ENCODE data around the gene GLDN. TPM values are rescaled to one million over a fixed set of nuclear protein-coding genes. Genes with fewer than 3 reads are reported as not detected.

Gene GLDN
- total and polyA plus RNA-seq, 9 donors: 0.16 to 0.84 (median 0.29) TPM

- Histone ChIP-seq H3K4me1 (ENCODE audit: control insufficient read depth, insufficient read depth, low read length) (peaks cover 4% of the 10 kb centered on the region), H3K27ac (ENCODE audit: low read length) (no peak overlapping the region), H3K4me3 (ENCODE audit: low read length) (no peak overlapping the region), H3K9me3 (replicated peaks; ENCODE audit: control insufficient read depth, low read depth, low read length) (no peaks in the 10 kb centered on the region), H3K36me3 (ENCODE audit: control insufficient read depth, insufficient read depth, low read length) (no peaks in the 10 kb centered on the region), H3K27me3 (ENCODE audit: control insufficient read depth, insufficient read depth, low read length) (peaks cover 6% of the 10 kb centered on the region)
- DNase-seq: no peak
- WGBS (ENCODE audit: insufficient coverage): 88% methylated on average over 5 of the region's 5 CpGs
Measured at GRCh38 chr15:51335087-51335486, 6.4 kb upstream of the GLDN start.

- Histone ChIP-seq H3K9me3 (replicated peaks; ENCODE audit: control insufficient read depth, low read depth, low read length) (no peaks in the 10 kb centered on the region), H3K27ac (ENCODE audit: low read length) (no peak overlapping the region), H3K36me3 (ENCODE audit: control insufficient read depth, insufficient read depth, low read length) (no peaks in the 10 kb centered on the region), H3K4me1 (ENCODE audit: control insufficient read depth, insufficient read depth, low read length) (peaks cover 4% of the 10 kb centered on the region), H3K27me3 (ENCODE audit: control insufficient read depth, insufficient read depth, low read length) (peaks cover 12% of the 10 kb centered on the region), H3K4me3 (ENCODE audit: low read length) (no peak overlapping the region)
- no peak for DNase-seq
- 77% methylated on average over 9 of the region's 9 CpGs for WGBS (ENCODE audit: insufficient coverage)
Measured at GRCh38 chr15:51335538-51336410, 5.7 kb upstream of the GLDN start.

- H3K4me3 ChIP-seq (ENCODE audit: low read length): no peak within 1 kb of the TSS
- WGBS (ENCODE audit: insufficient coverage): 94% methylated on average over 4 of the region's 6 CpGs
- H3K4me1 ChIP-seq (ENCODE audit: control insufficient read depth, insufficient read depth, low read length): peaks cover 11% of the 10 kb centered on the region
- H3K27me3 ChIP-seq (ENCODE audit: control insufficient read depth, insufficient read depth, low read length): peaks cover 29% of the 10 kb centered on the region
- H3K27ac ChIP-seq (ENCODE audit: low read length): no peak within 1 kb of the TSS
- DNase-seq: no peak
- H3K36me3 ChIP-seq (ENCODE audit: control insufficient read depth, insufficient read depth, low read length): no peaks in the 10 kb centered on the region
- no peaks in the 10 kb centered on the region for H3K9me3 ChIP-seq (replicated peaks; ENCODE audit: control insufficient read depth, low read depth, low read length)
Measured at GRCh38 chr15:51338496-51338895, 3.0 kb upstream of the GLDN start, which contains the start of gene CYP19A1. Gene CYP19A1 (minus strand): TSS chr15:51338596. CDS start chr15:51242912, 95,684 bp downstream.

GRCh38 chr15:51342227-51342999 lies 958 bp downstream of the GLDN start:
- Histone ChIP-seq H3K4me3 (ENCODE audit: low read length) (no peak overlapping the region), H3K4me1 (ENCODE audit: control insufficient read depth, insufficient read depth, low read length) (peaks cover 7% of the 10 kb centered on the region), H3K27ac (ENCODE audit: low read length) (no peak overlapping the region), H3K27me3 (ENCODE audit: control insufficient read depth, insufficient read depth, low read length) (peaks cover 31% of the 10 kb centered on the region), H3K36me3 (ENCODE audit: control insufficient read depth, insufficient read depth, low read length) (no peaks in the 10 kb centered on the region), H3K9me3 (replicated peaks; ENCODE audit: control insufficient read depth, low read depth, low read length) (no peaks in the 10 kb centered on the region)
- peak; percentile 69 for DNase-seq
- 29% methylated on average over 10 of the region's 16 CpGs for WGBS (ENCODE audit: insufficient coverage)

GRCh38 chr15:51343466-51343865 lies 2.0 kb downstream of the GLDN start:
- Histone ChIP-seq H3K27ac (ENCODE audit: low read length) (no peak overlapping the region), H3K27me3 (ENCODE audit: control insufficient read depth, insufficient read depth, low read length) (peaks cover 29% of the 10 kb centered on the region), H3K36me3 (ENCODE audit: control insufficient read depth, insufficient read depth, low read length) (no peaks in the 10 kb centered on the region), H3K4me3 (ENCODE audit: low read length) (no peak overlapping the region), H3K4me1 (ENCODE audit: control insufficient read depth, insufficient read depth, low read length) (peaks cover 7% of the 10 kb centered on the region), H3K9me3 (replicated peaks; ENCODE audit: control insufficient read depth, low read depth, low read length) (no peaks in the 10 kb centered on the region)
- DNase-seq: no peak
- 100% methylated on average over 3 of the region's 4 CpGs for WGBS (ENCODE audit: insufficient coverage)

- peak overlapping the region; percentile 15 for H3K27ac ChIP-seq (ENCODE audit: low read length)
Measured at GRCh38 chr15:51346136-51346535, 4.7 kb downstream of the GLDN start.

GRCh38 chr15:51348688-51349087 lies 7.2 kb downstream of the GLDN start:
- peaks cover 2% of the 10 kb centered on the region for H3K27me3 ChIP-seq (ENCODE audit: control insufficient read depth, insufficient read depth, low read length)
- no peak for DNase-seq
- H3K36me3 ChIP-seq (ENCODE audit: control insufficient read depth, insufficient read depth, low read length): no peaks in the 10 kb centered on the region
- no CpG with 5 or more reads among the region's 5 CpGs for WGBS (ENCODE audit: insufficient coverage)
- no peak overlapping the region for H3K4me3 ChIP-seq (ENCODE audit: low read length)
- H3K27ac ChIP-seq (ENCODE audit: low read length): peak overlapping the region; percentile 21
- H3K4me1 ChIP-seq (ENCODE audit: control insufficient read depth, insufficient read depth, low read length): peaks cover 3% of the 10 kb centered on the region
- no peaks in the 10 kb centered on the region for H3K9me3 ChIP-seq (replicated peaks; ENCODE audit: control insufficient read depth, low read depth, low read length)

More at GRCh38 chr15:51346136-51346535, 4.7 kb downstream of the GLDN start:
- H3K4me3 ChIP-seq (ENCODE audit: low read length): no peak overlapping the region
- H3K4me1 ChIP-seq (ENCODE audit: control insufficient read depth, insufficient read depth, low read length): peaks cover 10% of the 10 kb centered on the region
- H3K9me3 ChIP-seq (replicated peaks; ENCODE audit: control insufficient read depth, low read depth, low read length): no peaks in the 10 kb centered on the region
- peaks cover 16% of the 10 kb centered on the region for H3K27me3 ChIP-seq (ENCODE audit: control insufficient read depth, insufficient read depth, low read length)
- WGBS (ENCODE audit: insufficient coverage): no CpG with 5 or more reads among the region's 3 CpGs
- peak; percentile 78 for DNase-seq
- H3K36me3 ChIP-seq (ENCODE audit: control insufficient read depth, insufficient read depth, low read length): no peaks in the 10 kb centered on the region

GRCh38 chr15:51349156-51349844 lies 7.8 kb downstream of the GLDN start:
- 5% methylated on average over 2 of the region's 4 CpGs for WGBS (ENCODE audit: insufficient coverage)
- H3K4me3 ChIP-seq (ENCODE audit: low read length): no peak overlapping the region
- peak overlapping the region; percentile 21 for H3K27ac ChIP-seq (ENCODE audit: low read length)
- DNase-seq: peak; percentile 80
- peaks cover 3% of the 10 kb centered on the region for H3K4me1 ChIP-seq (ENCODE audit: control insufficient read depth, insufficient read depth, low read length)
- H3K36me3 ChIP-seq (ENCODE audit: control insufficient read depth, insufficient read depth, low read length): no peaks in the 10 kb centered on the region
- no peaks in the 10 kb centered on the region for H3K27me3 ChIP-seq (ENCODE audit: control insufficient read depth, insufficient read depth, low read length)
- H3K9me3 ChIP-seq (replicated peaks; ENCODE audit: control insufficient read depth, low read depth, low read length): no peaks in the 10 kb centered on the region

GRCh38 chr15:51350723-51351122 lies 9.3 kb downstream of the GLDN start:
- Histone ChIP-seq H3K27ac (ENCODE audit: low read length) (no peak overlapping the region), H3K4me3 (ENCODE audit: low read length) (no peak overlapping the region), H3K27me3 (ENCODE audit: control insufficient read depth, insufficient read depth, low read length) (no peaks in the 10 kb centered on the region), H3K4me1 (ENCODE audit: control insufficient read depth, insufficient read depth, low read length) (peaks cover 3% of the 10 kb centered on the region), H3K9me3 (replicated peaks; ENCODE audit: control insufficient read depth, low read depth, low read length) (no peaks in the 10 kb centered on the region), H3K36me3 (ENCODE audit: control insufficient read depth, insufficient read depth, low read length) (no peaks in the 10 kb centered on the region)
- no CpG with 5 or more reads among the region's 3 CpGs for WGBS (ENCODE audit: insufficient coverage)
- DNase-seq: no peak

GRCh38 chr15:51353976-51354375 lies 12.5 kb downstream of the GLDN start:
- Histone ChIP-seq H3K27me3 (ENCODE audit: control insufficient read depth, insufficient read depth, low read length) (peaks cover 2% of the 10 kb centered on the region), H3K36me3 (ENCODE audit: control insufficient read depth, insufficient read depth, low read length) (no peaks in the 10 kb centered on the region), H3K4me1 (ENCODE audit: control insufficient read depth, insufficient read depth, low read length) (peaks cover 3% of the 10 kb centered on the region), H3K9me3 (replicated peaks; ENCODE audit: control insufficient read depth, low read depth, low read length) (no peaks in the 10 kb centered on the region), H3K27ac (ENCODE audit: low read length) (no peak overlapping the region), H3K4me3 (ENCODE audit: low read length) (no peak overlapping the region)
- WGBS (ENCODE audit: insufficient coverage): no CpG with 5 or more reads among the region's 2 CpGs
- DNase-seq: no peak
